Measurements from ENCODE around the gene ITCH. TPM values are rescaled to one million over a fixed set of nuclear protein-coding genes. Genes with fewer than 3 reads are reported as not detected.

ITCH gene
- 52.2 and 57.4 TPM in 2 replicates for total RNA-seq
- 6.4 and 29.5 TPM in 2 replicates for polyA plus RNA-seq
- 7.3 and 7.5 TPM in 2 replicates for polyA plus RNA-seq (2011; cell fraction: cytosol; rRNA removed)
- polyA plus RNA-seq (2011; cell fraction: nucleus; rRNA removed): 15.6 and 18.5 TPM in 2 replicates
- polyA plus RNA-seq (2012): 34.9 and 36.0 TPM in 2 replicates
- polyA minus RNA-seq: 29.5 and 73.8 TPM in 2 replicates
- polyA minus RNA-seq (2011; cell fraction: cytosol; rRNA and poly(A)+ RNA removed): 23.5 TPM
- 39.4 and 67.0 TPM in 2 replicates for polyA minus RNA-seq (2011; cell fraction: nucleus; rRNA and poly(A)+ RNA removed)
- Bru-seq, nascent RNA: percentile 93 among the genes with signal in this experiment
- BruChase-seq, experiment 1, labeled RNA remaining after a 6-hour chase: percentile 88 among the genes with signal in this experiment
- percentile 90 among the genes with signal in this experiment for BruChase-seq, experiment 2, labeled RNA remaining after a 2-hour chase
- long read RNA-seq, full-length matches to known transcripts: 13 of 52 reads
- long read RNA-seq, partial matches to known transcripts: 5 of 52 reads
- long read RNA-seq, other reads (novel, unspliced or antisense): 34 of 52 reads

GRCh38 chr20:34363062-34363464, at the start of gene ITCH:
ITCH (plus strand) TSS chr20:34363273; CDS start chr20:34393812, 30,539 bp downstream.
- Histone ChIP-seq H3K4me3 (replicated peaks in 1 of 3; ENCODE audit: insufficient read depth in 1 of 3, low read depth in 1 of 3, low read length in 3 of 3) (peak within 1 kb of the TSS; percentile 84 to 97 (median 88)), H2AFZ (ENCODE audit: low read depth, low read length) (peak within 1 kb of the TSS; percentile 51), H3K9me3 (replicated peaks; ENCODE audit: control insufficient read depth, insufficient read depth, low read length) (no peaks in the 10 kb centered on the region), H3K27ac (ENCODE audit: insufficient read depth, low read depth, low read length) (peak within 1 kb of the TSS; percentile 76), H3K9me1 (replicated peaks; ENCODE audit: control insufficient read depth, extremely low read depth, insufficient read depth, low read length) (no peaks in the 10 kb centered on the region), H3K27me3 (ENCODE audit: control insufficient read depth in 2 of 2, insufficient read depth in 2 of 2, low read length in 2 of 2) (no peaks in the 10 kb centered on the region), H3K4me2 (ENCODE audit: insufficient read depth, low read length) (peak within 1 kb of the TSS; percentile 79), H3K79me2 (ENCODE audit: control insufficient read depth, insufficient read depth, low read length) (peaks cover 47% of the 10 kb centered on the region), H3K36me3 (ENCODE audit: control insufficient read depth in 2 of 2, extremely low read depth in 1 of 2, insufficient read depth in 2 of 2, low read length in 2 of 2) (no peaks in the 10 kb centered on the region), H4K20me1 (replicated peaks; ENCODE audit: control insufficient read depth, extremely low read depth, insufficient read depth, low read length) (peaks cover 5% of the 10 kb centered on the region), H3K4me1 (ENCODE audit: control insufficient read depth, extremely low read depth, insufficient read depth, low read length) (peaks cover 14% of the 10 kb centered on the region), H3K9ac (replicated peaks; ENCODE audit: extremely low read depth, insufficient read depth, low read length) (peak within 1 kb of the TSS; percentile 87)
- POLR2A ChIA-PET: interaction anchor here (0.6 to 2.0 kb wide), 7 partner anchors 10 to 154 kb away, joined by 3 to 9 read pairs (median 5); partner anchors contain the start of gene DYNLRB1
- no TSS peak for BruUV-seq (replicated peaks)
- CTCF ChIA-PET: interaction anchor here (0.6 to 3.1 kb wide), 5 partner anchors 14 to 172 kb away, joined by 3 to 40 read pairs (median 5); no protein-coding TSS in a partner anchor
- DNase-seq (ENCODE audit: low read depth, low spot score) (peak; percentile 95), FAIRE-seq (peak; percentile 99)
- intact Hi-C loops (cut with micrococcal nuclease): loop anchor here (2.0 kb wide), 1 partner anchor 50 kb away; no protein-coding TSS in a partner anchor
- dilution Hi-C loops (cut with MboI; ENCODE audit: extremely low pct_ligation_motif_present, low sequenced_read_pairs): no loop called here
- no peak for TF ChIP-seq MYC (IDR thresholded peaks at IDR 0.05; ENCODE audit: low read depth, low read length)
- no peak for TF ChIP-seq CTCF (IDR thresholded peaks at IDR 0.05; ENCODE audit: extremely low read depth in 1 of 2, insufficient read depth in 1 of 2, low read depth in 1 of 2, low read length in 2 of 2)
- TF ChIP-seq FOS (IDR thresholded peaks at IDR 0.05; ENCODE audit: borderline replicate concordance, insufficient read depth, low read length): no peak
- TF ChIP-seq MAX (IDR thresholded peaks at IDR 0.05; ENCODE audit: insufficient read depth, insufficient read length): no peak
- no peak for TF ChIP-seq GATA2 (IDR thresholded peaks at IDR 0.05; ENCODE audit: insufficient read depth, insufficient read length, low read depth, low read length)
- peak; percentile 91 for TF ChIP-seq POLR2A (IDR thresholded peaks at IDR 0.05; ENCODE audit: low read depth, low read length)
- peak; percentile 92 for TF ChIP-seq POLR2AphosphoS5 (IDR thresholded peaks at IDR 0.05; ENCODE audit: insufficient read depth, low read depth, low read length)
- TF ChIP-seq EZH2 (IDR thresholded peaks at IDR 0.05; ENCODE audit: borderline replicate concordance, low read depth, low read length, severe bottlenecking): no peak
- no peak for TF ChIP-seq JUN (IDR thresholded peaks at IDR 0.05; ENCODE audit: borderline replicate concordance, insufficient read depth, insufficient read length, low read depth)

Data from endothelial cell of umbilical vein (primary cell).